Suprapubic skin (tissue), 3 donors: ENCODE measurements around the gene CALHM2.

Source experiments
- CTCF ChIP-seq, 2 donors: fragments of 200-600 bp in 1 of 2; fragments of 450-650 bp in 1 of 2; sonication (generic) in 1 of 2; IDR thresholded peaks; one replicate each; pipeline ENCODE4 v1.5.1; 2016 to 2019; ENCODE audit warnings: antibody characterized with exemption in 2 of 2, mild to moderate bottlenecking in 1 of 2, moderate library complexity in 1 of 2
- EP300 ChIP-seq: sonication (generic); formaldehyde crosslinking; IDR thresholded peaks from one replicate; pipeline ENCODE4 v1.6.1; 2017; ENCODE audit warnings: antibody characterized with exemption
- POLR2A ChIP-seq, 2 donors: fragments of 450-650 bp; IDR thresholded peaks; one replicate each; pipeline ENCODE4 v1.6.1; 2017; ENCODE audit warnings: antibody characterized with exemption in 2 of 2, mild to moderate bottlenecking in 2 of 2, moderate library complexity in 2 of 2

GRCh38 chr10:103444478-103444877, 7.7 kb downstream of the CALHM2 start:
- TF ChIP-seq CTCF (IDR thresholded peaks at IDR 0.05) (no peak), POLR2A (IDR thresholded peaks at IDR 0.05) (no peak), EP300 (no peak)
